NK-92 treated with Interleukin-12 subunit alpha and Interleukin-12 subunit beta, amount 100 ng/mL, for 24 hours (cell line): ENCODE data around the gene NTSR2.
"Not testable (repeated sequence)": the region's sequence is repeated elsewhere in the genome, so short reads cannot be mapped to it uniquely, and the experiment has no call there.

ENCODE experiments used
- DNase-seq: peaks from one replicate; lab custom pipeline; 2025; lab: John Stamatoyannopoulos, UW

NTSR2 gene

GRCh38 chr2:11679486-11680181 lies 9.6 kb upstream of the NTSR2 start:
- DNase-seq = no peak

DNA sequence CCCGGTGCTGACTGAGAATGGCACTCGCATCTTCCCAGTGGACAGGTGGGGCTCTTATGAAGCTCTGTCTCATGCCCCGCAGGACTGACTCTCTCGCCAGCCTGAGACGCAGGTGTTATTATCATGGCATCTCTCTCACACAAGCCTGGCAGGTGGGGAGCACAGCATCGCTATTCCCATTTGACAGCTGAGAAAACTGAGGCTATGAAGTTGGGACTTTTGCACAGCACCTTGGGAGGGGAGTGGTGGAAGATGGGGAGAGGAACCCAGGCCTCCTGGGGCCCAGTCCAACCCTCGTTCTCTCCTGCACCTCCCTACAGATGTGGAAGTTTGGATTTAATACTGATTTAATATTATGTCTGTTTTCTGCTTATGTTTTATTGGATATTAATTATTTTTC lies 9.0 kb upstream of the NTSR2 start:
- no peak for DNase-seq

GRCh38 chr2:11678306-11678960 lies 8.4 kb upstream of the NTSR2 start:
- DNase-seq = no peak

DNA sequence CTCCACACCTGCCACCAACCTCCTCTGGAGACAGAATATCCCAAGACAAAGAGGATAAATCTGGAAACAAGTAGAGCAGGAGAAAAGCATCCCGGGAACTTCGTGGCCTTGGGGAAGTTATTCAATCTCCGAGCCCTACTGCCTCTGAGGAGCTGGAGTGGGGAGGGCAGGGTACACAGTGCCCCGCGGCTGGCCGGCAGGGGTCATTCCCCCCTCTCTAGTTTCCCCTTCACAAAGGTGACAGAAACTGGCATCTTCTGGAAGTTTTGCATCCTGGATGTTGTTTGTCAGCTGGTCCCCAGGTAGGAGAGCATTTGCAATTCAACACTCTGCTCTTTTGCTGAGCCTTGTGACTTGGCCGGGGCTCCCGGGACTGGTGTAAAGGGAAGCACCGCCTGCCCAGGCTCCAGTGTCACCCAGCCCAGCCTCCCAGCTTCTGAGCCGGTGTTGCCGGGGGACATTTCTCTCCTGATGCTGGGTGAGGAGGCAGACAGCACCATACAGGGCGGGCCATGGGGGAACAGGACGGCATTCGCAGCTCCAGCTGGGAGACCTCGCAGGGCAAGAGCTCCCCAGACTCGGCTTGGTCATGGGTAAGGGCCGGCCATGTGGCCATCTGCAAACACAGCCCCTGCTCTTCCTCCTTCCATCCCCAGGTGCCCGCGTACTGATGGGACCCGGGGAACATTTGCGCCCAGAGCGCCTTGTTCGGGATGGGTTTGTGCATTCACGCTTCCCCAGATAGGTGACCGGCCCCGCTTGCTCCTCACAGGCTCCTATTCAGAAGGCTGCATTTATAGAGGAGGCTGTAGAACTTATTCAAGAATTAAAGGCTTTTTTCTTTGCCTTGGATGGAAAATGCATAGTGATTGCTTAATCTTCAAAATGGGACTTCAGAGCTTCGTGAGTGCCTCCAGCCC lies 7.4 kb upstream of the NTSR2 start:
- no peak for DNase-seq

DNA sequence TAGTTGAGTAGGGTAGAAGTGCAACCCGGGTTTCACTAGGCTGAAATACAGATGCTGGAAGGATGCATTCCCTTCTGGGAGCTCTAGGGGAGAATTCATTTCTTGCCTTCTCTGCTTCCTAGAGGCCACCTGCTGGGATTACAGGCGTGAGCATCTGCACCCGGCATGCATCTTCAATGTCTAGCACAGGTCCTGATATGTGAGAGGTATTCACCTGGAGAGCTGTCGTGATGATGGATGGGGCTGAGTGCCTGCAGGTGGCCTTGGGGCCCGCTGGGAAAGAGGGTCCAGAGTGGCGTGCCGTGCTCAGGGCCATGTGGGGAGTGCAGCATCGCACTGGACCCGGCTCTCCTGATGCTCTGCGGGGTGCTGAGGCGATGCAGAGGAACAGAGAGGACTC lies 6.6 kb upstream of the NTSR2 start:
- no peak for DNase-seq

- DNase-seq = no peak
These were observed 5.6 kb upstream of the NTSR2 start for GRCh38 chr2:11675423-11676112.

DNA sequence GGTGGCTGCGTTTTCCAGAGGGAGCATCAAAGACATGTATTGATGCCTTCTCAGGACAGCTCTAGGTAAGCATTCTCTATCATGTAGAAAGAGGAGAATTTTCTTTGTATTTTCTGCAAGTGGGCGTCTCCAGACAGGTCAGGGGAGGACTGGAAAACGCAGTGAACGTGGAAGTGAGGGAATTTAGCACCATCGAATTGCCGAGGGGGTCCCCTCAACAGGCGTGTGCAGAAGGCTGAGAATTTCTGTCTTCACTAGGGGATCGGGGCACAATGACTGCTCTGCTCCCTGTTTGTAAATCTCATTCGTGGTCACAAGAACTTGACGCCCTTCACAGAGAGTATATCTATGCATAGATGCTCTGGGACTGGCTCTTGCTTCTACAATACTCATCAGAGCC lies 5.0 kb upstream of the NTSR2 start:
- DNase-seq = no peak

- DNase-seq = no peak
These were observed 2.4 kb upstream of the NTSR2 start for GRCh38 chr2:11672407-11672806.

GRCh38 chr2:11667866-11668637 lies 1.9 kb downstream of the NTSR2 start:
- DNase-seq = no peak

- no peak for DNase-seq
These were observed 2.8 kb downstream of the NTSR2 start for GRCh38 chr2:11667194-11667593.

- no peak for DNase-seq
These were observed 4.3 kb downstream of the NTSR2 start for GRCh38 chr2:11665510-11666362.

GRCh38 chr2:11665028-11665427 lies 5.0 kb downstream of the NTSR2 start:
- no peak for DNase-seq

GRCh38 chr2:11663427-11663826 lies 6.6 kb downstream of the NTSR2 start:
- DNase-seq = no peak

DNA sequence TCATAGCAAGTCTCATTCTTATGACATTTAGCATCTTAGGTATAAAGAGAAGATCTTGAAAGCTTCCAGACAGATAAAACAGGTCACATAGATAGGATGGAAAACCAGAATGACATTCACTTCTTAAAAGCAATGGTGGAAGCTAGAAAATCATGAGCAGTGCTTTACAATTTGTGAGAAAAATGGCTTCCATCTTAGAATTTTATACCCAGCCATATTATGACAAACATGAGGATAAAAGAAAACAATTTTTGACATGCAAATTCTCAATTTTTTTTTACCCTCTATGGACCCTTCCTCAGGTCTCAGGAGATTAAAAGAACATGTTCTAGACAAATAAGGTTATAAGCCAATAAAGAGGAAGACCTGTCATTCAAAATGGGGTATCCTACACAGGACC lies 7.1 kb downstream of the NTSR2 start:
- DNase-seq = no peak

GRCh38 chr2:11661891-11662435 lies 8.0 kb downstream of the NTSR2 start:
- DNase-seq = no peak

DNA sequence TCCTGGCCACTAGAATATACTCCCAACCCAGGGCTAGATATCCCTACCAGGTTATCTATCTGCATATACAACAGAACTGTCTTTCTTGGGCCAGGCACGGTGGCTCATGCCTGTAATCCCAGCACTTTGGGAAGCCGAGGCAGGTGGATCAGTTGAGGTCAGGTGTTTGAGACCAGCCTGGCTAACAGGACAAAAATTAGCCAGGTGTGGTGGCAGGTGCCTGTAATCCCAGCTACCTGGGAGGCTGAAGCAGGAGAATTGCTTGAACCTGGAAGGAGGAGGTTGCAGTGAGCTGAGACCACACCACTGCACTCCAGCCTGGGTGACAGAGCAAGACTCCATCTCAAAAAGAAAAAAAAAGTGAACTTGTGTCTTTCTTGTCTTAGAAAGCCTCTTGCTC lies 9.6 kb downstream of the NTSR2 start:
- DNase-seq = not testable (repeated sequence)

GRCh38 chr2:11659851-11660250 lies 10.1 kb downstream of the NTSR2 start:
- no peak for DNase-seq

GRCh38 chr2:11659115-11659475 lies 10.9 kb downstream of the NTSR2 start:
- no peak for DNase-seq

DNA sequence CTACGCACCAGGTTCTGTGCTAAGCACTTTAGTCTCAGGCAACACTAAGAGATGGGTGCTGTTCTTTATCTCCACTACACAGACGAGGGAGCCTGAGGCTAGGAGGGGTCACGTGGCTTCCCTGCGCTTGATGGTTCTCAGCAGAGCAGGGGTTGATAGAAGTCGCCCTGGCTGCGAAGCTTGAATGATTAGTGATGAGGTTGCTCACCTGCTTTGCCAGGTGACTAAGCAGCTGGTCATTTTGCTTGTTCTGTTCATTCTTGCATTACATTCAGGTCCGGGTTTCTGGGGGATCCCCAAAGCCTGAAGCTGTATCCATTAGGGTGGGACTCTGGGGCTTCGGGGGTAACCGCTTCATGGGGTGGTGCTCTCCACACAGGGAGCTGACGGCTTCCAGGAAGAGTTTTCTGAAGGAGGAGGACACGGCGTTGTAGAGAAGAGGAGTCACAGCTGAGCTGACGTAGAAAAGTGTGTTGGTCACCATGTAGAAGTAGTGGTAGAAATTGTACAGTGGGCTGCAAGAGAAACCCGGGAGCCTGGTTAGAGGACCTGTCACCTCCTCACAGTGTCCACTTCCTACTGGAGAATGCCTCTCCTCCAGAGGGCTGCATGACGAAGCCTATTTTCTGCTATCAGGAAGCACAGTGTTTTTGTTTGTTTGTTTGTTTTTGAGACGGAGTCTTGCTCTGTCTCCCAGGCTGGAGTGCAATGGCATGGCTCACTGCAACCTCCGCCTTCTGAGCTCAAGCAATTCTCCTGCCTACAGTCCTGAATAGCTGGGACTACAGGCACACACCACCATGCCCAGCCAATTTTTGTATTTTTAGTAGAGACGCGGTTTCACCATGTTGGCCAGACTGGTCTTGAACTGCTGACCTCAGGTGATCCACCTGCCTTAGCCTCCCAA lies 11.5 kb downstream of the NTSR2 start:
- no peak for DNase-seq
